ENCODE measurements around the gene SLC44A3.

- TF ChIP-seq, protein P1, sequence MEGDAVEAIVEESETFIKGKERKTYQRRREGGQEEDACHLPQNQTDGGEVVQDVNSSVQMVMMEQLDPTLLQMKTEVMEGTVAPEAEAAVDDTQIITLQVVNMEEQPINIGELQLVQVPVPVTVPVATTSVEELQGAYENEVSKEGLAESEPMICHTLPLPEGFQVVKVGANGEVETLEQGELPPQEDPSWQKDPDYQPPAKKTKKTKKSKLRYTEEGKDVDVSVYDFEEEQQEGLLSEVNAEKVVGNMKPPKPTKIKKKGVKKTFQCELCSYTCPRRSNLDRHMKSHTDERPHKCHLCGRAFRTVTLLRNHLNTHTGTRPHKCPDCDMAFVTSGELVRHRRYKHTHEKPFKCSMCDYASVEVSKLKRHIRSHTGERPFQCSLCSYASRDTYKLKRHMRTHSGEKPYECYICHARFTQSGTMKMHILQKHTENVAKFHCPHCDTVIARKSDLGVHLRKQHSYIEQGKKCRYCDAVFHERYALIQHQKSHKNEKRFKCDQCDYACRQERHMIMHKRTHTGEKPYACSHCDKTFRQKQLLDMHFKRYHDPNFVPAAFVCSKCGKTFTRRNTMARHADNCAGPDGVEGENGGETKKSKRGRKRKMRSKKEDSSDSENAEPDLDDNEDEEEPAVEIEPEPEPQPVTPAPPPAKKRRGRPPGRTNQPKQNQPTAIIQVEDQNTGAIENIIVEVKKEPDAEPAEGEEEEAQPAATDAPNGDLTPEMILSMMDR (IDR thresholded peaks at IDR 0.05; ENCODE audit: low read length), result no peak
- no peak for TF ChIP-seq EZH2 (optimal IDR thresholded peaks at IDR 0.05; ENCODE audit: low read depth, low read length)
These were observed 3.0 kb downstream of the SLC44A3 start for GRCh38 chr1:94823116-94823515.
